HepG2 (cell line): ENCODE data around the gene BIRC6.

Experiments used
- EP300 ChIP-seq, 3 experiments: sonication (generic) in 1 of 3; formaldehyde crosslinking in 1 of 3; IDR thresholded peaks; 2 replicates each; pipeline versions ENCODE4 v1.5.1 to v1.6.1; 2011 to 2020; ENCODE audit warnings: low read depth in 2 of 3, low read length in 2 of 3, borderline replicate concordance in 1 of 3, improper control_type of control experiment in 1 of 3, mild to moderate bottlenecking in 1 of 3, missing genetic modification reagents in 1 of 3, moderate library complexity in 1 of 3
- HDAC1 ChIP-seq: sonication (generic); formaldehyde crosslinking; IDR thresholded peaks from 2 replicates; pipeline ENCODE4 v1.5.1; 2020; ENCODE audit warnings: mild to moderate bottlenecking, missing genetic modification reagents
- HNRNPUL1 ChIP-seq: fragments of 200-400 bp; formaldehyde crosslinking; IDR thresholded peaks from 2 replicates; pipeline ENCODE4 v1.6.1; 2017; ENCODE audit warnings: low read depth, mild to moderate bottlenecking, low read length, moderate library complexity
- RFXAP ChIP-seq: sonication (generic); formaldehyde crosslinking; IDR thresholded peaks from 2 replicates; pipeline ENCODE4 v1.4.0; 2020; ENCODE audit warnings: missing genetic modification reagents, borderline replicate concordance
- TAF1 ChIP-seq: sonication (generic); formaldehyde crosslinking; IDR thresholded peaks from 2 replicates; pipeline ENCODE4 v1.4.0; 2020; ENCODE audit warnings: missing genetic modification reagents
- ZFY ChIP-seq: sonication (generic); formaldehyde crosslinking; IDR thresholded peaks from 2 replicates; pipeline ENCODE4 v1.4.0; 2020; ENCODE audit warnings: missing genetic modification reagents
- ZNF142 ChIP-seq: sonication (generic); formaldehyde crosslinking; IDR thresholded peaks from 2 replicates; pipeline ENCODE4 v1.4.0; 2020; ENCODE audit warnings: missing genetic modification reagents

GRCh38 chr2:32663864-32664263, 307.0 kb downstream of the BIRC6 start:
- TF ChIP-seq TAF1 (CRISPR knock-in tag) (no peak), HNRNPUL1 (no peak), HDAC1 (no peak), ZNF142 (no peak), EP300 (IDR thresholded peaks at IDR 0.05; ENCODE audit: low read depth in 2 of 2, low read length in 2 of 2) (no peak), EP300 (CRISPR knock-in tag; IDR thresholded peaks at IDR 0.05; ENCODE audit: borderline replicate concordance) (no peak), RFXAP (CRISPR knock-in tag) (no peak), ZFY (CRISPR knock-in tag) (no peak)
